Activated naive CD4-positive, alpha-beta T cell treated with anti-CD3 and anti-CD28 coated beads, Interleukin-2, amount 50 U/mL, for 72 hours (primary cell): ENCODE results near the gene LRRC45. TPM values are rescaled to one million over a fixed set of nuclear protein-coding genes. Genes with fewer than 3 reads are reported as not detected.

ENCODE experiments used
- ATAC-seq, 2 donors: fragments of 150-1000 bp; cut with Tn5 transposase; 2 replicates each; pipeline ENCODE4 v1.10.0; 2021; ENCODE audit warnings: mild to moderate bottlenecking in 2 of 2, moderate library complexity in 2 of 2
- DNase-seq, 2 donors: peaks; one replicate each; pipeline ENCODE4 v3.0.0; 2021 to 2022; ENCODE audit warnings: low spot score in 2 of 2
- H3K27ac Mint-ChIP-seq, 2 donors: one replicate each; pipeline ENCODE4 v1.8.0; 2022; ENCODE audit warnings: mild to moderate bottlenecking in 2 of 2, mixed read lengths in 2 of 2
- H3K36me3 Mint-ChIP-seq, 2 donors: one replicate each; pipeline ENCODE4 v1.8.0; 2022; ENCODE audit warnings: mixed read lengths in 2 of 2
- H3K9me3 Mint-ChIP-seq, 2 donors: one replicate each; pipeline ENCODE4 v1.8.0; 2022; ENCODE audit warnings: mixed read lengths in 2 of 2
- total RNA-seq, 2 donors: library from RNA; stranded (reverse); gene quantifications; one replicate each; pipeline ENCODE4 v1.2.3, GENCODE V29; 2022

The LRRC45 gene
- total RNA-seq, 2 donors from 2014 or later: 16.7 TPM

- DNase-seq: no peak
- no peaks in the 10 kb centered on the region for H3K9me3 Mint-ChIP-seq
- H3K27ac Mint-ChIP-seq: peak overlapping the region in 1 of 2 donors; percentile 44
- no peaks in the 10 kb centered on the region for H3K36me3 Mint-ChIP-seq
- no peak for ATAC-seq
Measured at GRCh38 chr17:82076018-82076784, 53.1 kb downstream of the LRRC45 start.

- no peaks in the 10 kb centered on the region for H3K9me3 Mint-ChIP-seq
- ATAC-seq (peak in 1 of 2 donors; percentile 23), DNase-seq (no peak)
- no peaks in the 10 kb centered on the region for H3K36me3 Mint-ChIP-seq
- H3K27ac Mint-ChIP-seq: peak overlapping the region in 1 of 2 donors; percentile 44
Measured at GRCh38 chr17:82076785-82077591, 53.9 kb downstream of the LRRC45 start.

- ATAC-seq: no peak
Measured at GRCh38 chr17:82077617-82078358, 54.7 kb downstream of the LRRC45 start.

GRCh38 chr17:82078433-82078832, 55.3 kb downstream of the LRRC45 start:
- ATAC-seq: no peak
- DNase-seq: no peak
- Mint-ChIP-seq H3K9me3 (no peaks in the 10 kb centered on the region), H3K36me3 (no peaks in the 10 kb centered on the region), H3K27ac (no peak overlapping the region)

More at GRCh38 chr17:82077617-82078358, 54.7 kb downstream of the LRRC45 start:
- DNase-seq: no peak
- Mint-ChIP-seq H3K9me3 (no peaks in the 10 kb centered on the region), H3K27ac (no peak overlapping the region), H3K36me3 (no peaks in the 10 kb centered on the region)

- H3K27ac Mint-ChIP-seq: no peak overlapping the region
- ATAC-seq: no peak
- H3K9me3 Mint-ChIP-seq: no peaks in the 10 kb centered on the region
- no peak for DNase-seq
- H3K36me3 Mint-ChIP-seq: no peaks in the 10 kb centered on the region
Measured at GRCh38 chr17:82079001-82079677, 56.0 kb downstream of the LRRC45 start.

GRCh38 chr17:82080048-82080788, 57.1 kb downstream of the LRRC45 start:
- Mint-ChIP-seq H3K27ac (no peak overlapping the region), H3K36me3 (no peaks in the 10 kb centered on the region), H3K9me3 (no peaks in the 10 kb centered on the region)
- ATAC-seq: no peak
- no peak for DNase-seq

Other genes starting within 250 kb of the LRRC45 start
- gene GCGR, start 219.2 kb upstream of the LRRC45 start, total RNA-seq: not detected
- 10 to 100 TPM; 40.4 to 55.3 TPM for gene MCRIP1, start 190.0 kb upstream of the LRRC45 start, total RNA-seq
- gene PPP1R27, start 188.3 kb upstream of the LRRC45 start, total RNA-seq: not detected
- gene P4HB, start 162.8 kb upstream of the LRRC45 start, total RNA-seq: 100 to 1,000 TPM; 382 to 460 TPM
- 100 to 1,000 TPM; 328 to 513 TPM for gene ARHGDIA, start 152.0 kb upstream of the LRRC45 start, total RNA-seq
- 100 to 1,000 TPM; 186 TPM for gene ALYREF, start 131.7 kb upstream of the LRRC45 start, total RNA-seq
- 100 to 1,000 TPM; 122 to 154 TPM for gene ANAPC11, start 131.6 kb upstream of the LRRC45 start, total RNA-seq
- gene NPB, start 121.1 kb upstream of the LRRC45 start, total RNA-seq: under 1 TPM in 1 of 2 donors, not detected in 1; 0.27 TPM
- gene PCYT2, start 111.9 kb upstream of the LRRC45 start, total RNA-seq: 10 to 100 TPM; 16.4 to 20.1 TPM
- 10 to 100 TPM; 35.7 to 43.7 TPM for gene SIRT7, start 105.1 kb upstream of the LRRC45 start, total RNA-seq
- gene MAFG, start 95.6 kb upstream of the LRRC45 start, total RNA-seq: 10 to 100 TPM; 19.6 to 35.2 TPM
- gene PYCR1, start 86.0 kb upstream of the LRRC45 start, total RNA-seq: 10 to 100 TPM; 30.3 to 75.1 TPM
- not detected for gene MYADML2, start 76.1 kb upstream of the LRRC45 start, total RNA-seq
- 1 to 10 TPM in 1 of 2 donors, under 1 TPM in 1; 0.39 to 1.1 TPM for gene NOTUM, start 62.1 kb upstream of the LRRC45 start, total RNA-seq
- gene ASPSCR1, start 45.7 kb upstream of the LRRC45 start, total RNA-seq: 10 to 100 TPM; 19.7 to 62.3 TPM
- 10 to 100 TPM; 47.8 to 62.7 TPM for gene CENPX, start 427 bp upstream of the LRRC45 start, total RNA-seq
- gene RAC3, start 8.4 kb downstream of the LRRC45 start, total RNA-seq: 10 to 100 TPM in 1 of 2 donors, 1 to 10 TPM in 1; 5.7 to 13.5 TPM
- gene DCXR, start 14.4 kb downstream of the LRRC45 start, total RNA-seq: 100 to 1,000 TPM in 1 of 2 donors, 10 to 100 TPM in 1; 85.5 to 128 TPM
- 10 to 100 TPM; 21.5 to 24.2 TPM for gene RFNG, start 28.5 kb downstream of the LRRC45 start, total RNA-seq
- gene GPS1, start 28.6 kb downstream of the LRRC45 start, total RNA-seq: 10 to 100 TPM; 60.3 to 77.1 TPM
- gene DUS1L, start 42.5 kb downstream of the LRRC45 start, total RNA-seq: 100 to 1,000 TPM in 1 of 2 donors, 10 to 100 TPM in 1; 86.2 to 103 TPM
- 100 to 1,000 TPM in 1 of 2 donors, 10 to 100 TPM in 1; 82.6 to 171 TPM for gene FASN, start 74.9 kb downstream of the LRRC45 start, total RNA-seq
- gene CCDC57, start 189.5 kb downstream of the LRRC45 start, total RNA-seq: 10 to 100 TPM; 34.6 to 51.3 TPM
- gene SLC16A3, start 205.7 kb downstream of the LRRC45 start, total RNA-seq: 100 to 1,000 TPM in 1 of 2 donors, 1 to 10 TPM in 1; 8.6 to 197 TPM